Stimulated activated CD8-positive, alpha-beta memory T cell treated with anti-CD3 and anti-CD28 coated beads, Interleukin-4, amount 100 ng/mL, for 48 hours (primary cell): ENCODE data around the gene SLC30A3.
"Not testable (repeated sequence)": the region's sequence is repeated elsewhere in the genome, so short reads cannot be mapped to it uniquely, and the experiment has no call there.

Source experiments
- DNase-seq: peaks from one replicate; pipeline ENCODE4 v3.0.0-alpha.2; 2020

Gene SLC30A3

DNA sequence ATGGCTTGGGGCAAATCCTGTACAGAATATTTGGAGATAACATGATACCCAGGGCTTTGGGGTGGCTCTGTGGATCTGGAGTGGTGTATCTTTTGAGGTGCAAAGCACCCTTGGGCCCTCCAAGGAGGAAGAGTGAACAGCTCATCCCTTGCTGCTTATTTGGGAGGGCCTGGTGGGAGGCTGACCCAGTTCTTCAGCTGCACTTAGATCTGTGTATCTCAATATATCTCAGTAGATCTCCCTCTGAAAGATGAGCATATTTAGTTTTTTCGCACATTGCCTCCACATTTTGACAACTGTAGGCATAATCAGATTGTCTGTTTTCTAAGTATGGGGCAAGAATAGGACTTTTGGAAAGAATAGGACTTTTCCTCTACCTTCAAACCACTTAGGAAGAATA is 22.1 kb upstream of the SLC30A3 start:
- DNase-seq, result no peak

DNA sequence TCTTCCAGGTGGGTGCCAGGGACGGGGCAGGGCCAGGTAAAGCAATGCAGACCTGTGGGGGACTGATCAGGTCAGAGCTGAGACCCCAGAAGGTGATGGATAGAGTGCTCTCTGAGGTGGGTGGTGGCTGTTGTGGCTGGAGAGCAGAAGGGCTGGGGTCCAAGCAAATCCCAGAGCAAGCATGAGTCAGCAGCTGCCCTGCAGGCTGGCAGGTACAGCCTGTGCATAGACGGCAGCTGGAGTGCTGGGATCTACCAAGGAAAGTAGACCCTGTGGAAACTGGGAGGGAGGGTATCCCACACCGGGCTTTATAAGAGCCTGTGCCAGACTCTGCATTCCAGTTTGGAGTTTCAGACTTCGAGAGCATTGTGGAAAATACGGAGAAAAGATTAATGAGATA is 20.0 kb upstream of the SLC30A3 start:
- no peak for DNase-seq

DNA sequence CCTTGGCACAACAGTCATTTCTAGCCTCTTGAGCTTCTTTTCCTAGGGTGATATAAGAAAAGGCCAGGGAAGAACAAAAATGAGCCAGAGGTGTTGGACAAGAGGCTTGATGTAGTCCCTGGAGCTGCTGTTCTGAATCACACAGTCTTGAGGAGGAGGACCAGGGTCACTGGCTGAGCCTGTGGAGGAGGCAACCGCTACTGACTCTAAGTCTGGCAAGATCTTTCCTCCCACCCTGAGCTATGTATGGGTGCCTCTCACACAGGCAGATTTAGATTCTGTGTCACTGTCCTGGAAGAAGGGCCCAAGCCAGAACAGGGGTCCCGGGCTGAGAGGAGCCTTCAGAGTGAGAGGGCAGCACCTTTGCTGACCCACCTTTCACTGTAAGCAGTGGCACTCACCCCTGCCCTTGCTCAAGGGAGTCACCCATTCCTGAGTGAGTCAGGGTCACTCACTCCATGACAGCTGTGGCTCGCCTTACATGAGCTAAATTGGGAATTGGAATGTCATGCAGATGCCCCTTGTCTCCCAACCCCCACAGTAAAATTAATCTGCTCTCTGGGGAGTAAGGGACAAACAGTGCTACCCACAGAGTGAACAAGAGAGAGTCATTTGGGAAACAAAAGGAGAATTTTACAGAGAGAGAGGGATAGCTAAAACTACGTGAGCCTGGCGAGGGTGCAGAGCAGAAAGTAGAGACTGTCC is 19.2 kb upstream of the SLC30A3 start, which contains the start of gene TRIM54:
Gene TRIM54, plus strand, starts transcription at position 575 of the 705 bp plus-strand sequence. CDS start 303 bp downstream, outside the sequence.
- DNase-seq, result no peak

DNA sequence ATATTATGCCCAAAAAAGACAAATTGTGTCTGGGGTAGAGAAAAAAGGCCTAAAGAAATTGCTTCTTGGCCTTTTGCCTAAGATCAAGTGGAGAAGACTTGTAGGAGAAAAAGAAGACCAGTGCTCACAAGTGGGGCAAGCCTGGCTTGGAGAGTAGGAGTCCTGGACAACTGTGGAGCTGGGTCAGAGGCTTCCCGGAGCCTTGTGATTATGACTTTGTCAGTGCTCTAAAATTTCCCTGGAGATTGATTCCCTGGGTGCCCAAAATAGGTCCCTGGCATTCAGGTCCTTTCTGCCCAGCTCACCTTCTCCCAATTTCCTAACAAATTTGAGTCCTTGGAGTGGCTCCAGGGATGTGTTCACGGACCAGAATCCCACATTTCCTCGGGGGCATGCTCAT is 18.6 kb upstream of the SLC30A3 start:
- DNase-seq, result no peak

DNA sequence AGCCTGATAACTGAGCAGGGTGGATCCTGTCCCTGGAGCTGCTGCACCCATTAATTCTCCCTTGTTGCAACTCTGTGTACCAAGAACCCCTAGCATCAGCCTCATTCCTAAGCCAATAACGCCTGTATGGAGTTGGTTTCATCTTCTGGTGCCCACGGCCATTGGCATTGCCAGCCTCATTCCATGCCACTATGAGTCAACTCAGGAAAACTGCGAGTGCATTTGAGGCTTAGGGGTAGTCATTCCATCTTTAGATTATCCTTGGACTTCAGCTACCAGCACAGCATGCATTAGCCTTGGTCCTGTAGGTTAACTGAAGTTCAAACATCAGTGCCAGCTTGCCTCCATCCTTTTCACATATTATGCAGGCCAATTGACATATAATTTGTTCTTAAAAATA is 18.0 kb upstream of the SLC30A3 start:
- no peak for DNase-seq

DNA sequence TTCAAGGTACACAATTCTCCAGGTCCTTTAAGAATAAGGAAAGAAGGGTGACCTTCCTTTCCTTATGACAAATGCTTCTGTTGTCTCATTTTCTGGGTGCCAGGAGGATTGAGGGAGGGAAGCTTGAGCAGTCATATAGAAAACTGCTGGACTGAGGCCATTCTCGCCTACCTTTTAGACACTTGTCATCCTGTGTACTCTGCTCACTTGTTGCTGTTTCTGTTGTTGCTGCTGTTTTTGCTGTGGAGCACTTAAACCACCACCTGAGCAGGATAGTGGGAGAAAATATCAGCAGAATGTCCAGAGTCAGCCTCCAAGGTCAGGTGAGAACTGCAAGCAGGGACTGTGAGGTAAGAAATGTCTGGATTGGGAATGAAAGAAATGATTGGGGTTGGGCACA is 15.2 kb upstream of the SLC30A3 start:
- no peak for DNase-seq

DNA sequence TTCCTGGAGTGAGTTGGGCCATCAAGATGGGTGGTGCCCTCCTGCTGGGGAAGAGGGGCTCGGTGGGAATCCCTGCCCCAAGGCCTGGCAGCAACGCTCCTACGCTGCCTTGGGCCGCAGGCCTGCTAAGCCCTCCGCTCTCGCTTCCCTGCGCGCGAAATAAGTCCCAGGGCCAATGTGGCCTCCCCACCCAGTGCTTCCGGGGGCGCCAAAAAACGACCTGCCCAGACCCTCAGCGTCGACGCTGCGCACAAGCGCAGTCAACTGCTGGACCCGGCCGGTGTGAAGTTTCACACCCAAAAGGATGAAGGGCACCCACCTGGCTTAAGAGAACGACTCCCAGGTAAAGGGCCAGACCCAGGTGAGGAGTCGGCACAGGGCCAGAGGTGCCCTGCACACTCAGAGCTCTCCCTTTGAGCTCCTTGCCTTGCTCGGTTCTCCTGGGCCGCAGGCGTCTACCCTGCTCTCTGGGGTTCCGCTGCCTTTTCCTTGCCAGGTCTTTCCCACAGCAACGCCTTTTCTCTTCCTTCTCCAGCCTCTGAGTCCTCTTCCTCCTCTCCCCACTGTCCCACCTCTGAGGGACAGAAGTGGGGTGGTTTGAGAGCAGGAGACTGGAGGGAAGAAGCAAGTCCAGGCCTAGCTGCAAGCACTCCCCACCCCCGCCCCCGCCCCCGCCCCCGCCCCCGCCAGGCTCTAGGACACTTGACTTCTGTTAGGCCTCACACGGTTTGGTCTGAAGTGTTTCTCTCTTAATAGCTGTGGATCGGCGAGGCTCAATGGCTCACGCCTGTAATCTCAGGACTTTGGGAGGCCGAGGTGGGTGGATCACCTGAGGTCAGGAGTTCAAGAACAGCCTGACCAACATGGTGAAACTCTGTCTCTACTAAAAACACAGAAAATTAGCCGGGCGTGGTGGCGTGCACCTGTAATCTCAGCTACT is 12.6 kb upstream of the SLC30A3 start, which contains the start of gene DNAJC5G:
Gene DNAJC5G, plus strand, starts transcription at position 223 of the 940 bp plus-strand sequence. CDS start 1,296 bp downstream, outside the sequence.
- DNase-seq, result no peak

DNA sequence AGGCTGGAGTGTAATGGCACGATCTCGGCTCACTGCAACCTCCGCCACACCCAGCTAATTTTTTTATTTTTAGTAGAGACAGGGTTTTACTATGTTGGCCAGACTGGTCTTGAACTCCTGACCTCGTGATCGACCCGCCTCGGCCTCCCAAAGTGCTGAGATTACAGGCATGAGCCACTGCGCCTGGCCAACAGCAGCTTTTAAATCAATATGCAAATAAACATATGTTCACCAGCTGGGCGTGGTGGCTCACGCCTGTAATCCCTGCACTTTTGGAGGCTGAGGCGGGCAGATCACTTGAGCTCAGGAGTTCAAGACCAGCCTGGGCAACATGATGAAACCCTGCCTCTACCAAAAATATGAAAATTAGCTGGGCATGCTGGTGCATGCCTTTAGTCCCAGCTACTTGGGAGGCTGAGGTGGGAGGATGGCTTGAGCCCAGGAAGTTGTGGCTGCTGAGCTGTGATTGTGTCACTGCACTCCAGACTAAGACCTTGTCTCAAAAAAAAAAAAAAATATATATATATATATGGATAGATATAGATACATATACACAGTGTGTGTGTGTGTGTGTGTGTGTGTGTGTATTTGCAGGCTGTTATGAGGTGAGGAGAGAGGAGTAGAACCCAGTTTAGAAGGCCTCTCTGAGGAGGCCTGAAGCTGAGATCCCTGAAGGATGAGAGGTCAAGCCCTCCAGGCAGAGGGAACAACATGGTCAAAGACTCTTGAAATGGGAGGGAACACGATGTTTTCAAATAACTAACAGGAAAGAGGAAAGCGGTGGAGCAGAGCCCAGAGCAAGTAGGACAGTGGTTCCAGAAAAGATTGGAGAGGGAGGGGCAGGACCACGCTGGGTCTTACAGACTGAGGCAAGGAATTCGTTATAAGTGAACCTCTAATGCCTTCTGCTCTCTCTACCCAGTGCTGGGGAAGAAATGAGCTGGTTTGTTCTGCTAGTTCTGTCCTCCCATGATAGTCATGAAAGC is 10.0 kb upstream of the SLC30A3 start:
- not testable (repeated sequence) for DNase-seq

DNA sequence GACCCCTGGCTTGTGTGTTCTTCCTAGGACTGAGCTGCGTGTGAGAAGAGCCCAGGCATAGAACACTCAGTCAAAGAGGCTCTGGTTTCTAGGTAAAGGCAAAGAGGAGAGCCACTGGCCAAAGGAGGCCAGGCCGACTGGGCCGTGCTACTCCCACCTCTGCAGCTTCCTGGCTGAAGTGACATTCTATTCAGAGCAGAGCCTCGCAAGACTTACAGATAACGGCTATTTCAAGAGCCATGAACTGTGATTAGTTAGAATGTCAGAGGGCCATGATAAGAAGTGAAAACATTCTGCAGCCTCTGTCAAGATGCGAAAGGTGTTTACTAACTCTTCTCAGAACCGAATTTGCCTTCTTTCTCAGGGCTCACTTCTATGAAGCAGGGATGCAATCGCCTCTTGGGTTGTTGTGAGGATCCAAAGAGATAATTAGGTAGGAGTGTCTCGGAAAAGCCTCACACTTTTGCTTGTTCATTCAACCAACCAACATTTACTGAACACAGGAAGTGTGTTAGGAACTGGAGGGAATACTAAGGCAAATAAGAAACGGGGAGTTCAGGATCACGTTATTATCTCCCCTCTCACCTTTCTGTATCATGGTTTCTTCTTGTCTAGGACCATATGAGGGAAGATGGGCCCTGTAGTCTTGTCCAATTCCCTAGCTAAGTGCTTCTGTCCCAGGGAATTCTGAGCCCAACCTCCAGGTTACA is 8.9 kb upstream of the SLC30A3 start:
- no peak for DNase-seq

DNA sequence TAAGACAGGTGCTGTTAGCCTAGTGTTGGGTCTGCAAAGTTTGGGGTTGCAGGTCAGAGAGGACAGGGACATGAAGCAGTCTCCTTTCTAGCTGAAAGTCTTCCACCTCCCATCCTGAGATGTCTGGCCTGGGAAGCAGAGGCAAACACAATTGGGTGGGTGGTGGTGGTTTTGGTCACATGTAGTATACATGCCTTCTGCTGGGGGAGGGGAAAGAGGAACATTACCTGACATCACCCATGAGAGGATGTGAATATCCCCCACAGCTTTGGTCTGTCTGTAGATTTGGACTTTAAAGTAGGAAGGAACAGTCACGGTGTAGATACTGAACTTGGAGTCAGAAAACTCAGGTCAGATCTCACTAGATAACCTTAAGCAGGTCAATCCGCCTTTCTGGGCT is 7.8 kb upstream of the SLC30A3 start:
- DNase-seq, result no peak

DNA sequence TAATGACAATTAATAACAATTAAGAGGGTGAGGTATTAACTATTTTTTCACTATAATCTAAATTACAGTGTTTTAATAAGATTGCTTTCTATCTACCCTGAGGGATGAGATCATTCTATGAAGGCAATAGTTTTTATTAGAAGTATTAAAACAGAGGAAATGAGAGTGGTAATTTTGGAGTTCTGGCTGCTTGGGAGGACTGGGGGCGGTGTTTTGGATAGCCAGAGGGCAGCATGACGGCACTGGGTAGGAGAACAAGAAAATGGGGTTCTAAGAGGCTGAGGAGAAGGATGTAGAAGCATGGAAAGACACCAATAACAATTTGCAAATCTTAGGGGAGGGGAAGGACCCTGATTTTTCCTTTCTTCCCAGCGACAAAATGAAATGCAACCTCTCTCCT is 7.3 kb upstream of the SLC30A3 start:
- no peak for DNase-seq

DNA sequence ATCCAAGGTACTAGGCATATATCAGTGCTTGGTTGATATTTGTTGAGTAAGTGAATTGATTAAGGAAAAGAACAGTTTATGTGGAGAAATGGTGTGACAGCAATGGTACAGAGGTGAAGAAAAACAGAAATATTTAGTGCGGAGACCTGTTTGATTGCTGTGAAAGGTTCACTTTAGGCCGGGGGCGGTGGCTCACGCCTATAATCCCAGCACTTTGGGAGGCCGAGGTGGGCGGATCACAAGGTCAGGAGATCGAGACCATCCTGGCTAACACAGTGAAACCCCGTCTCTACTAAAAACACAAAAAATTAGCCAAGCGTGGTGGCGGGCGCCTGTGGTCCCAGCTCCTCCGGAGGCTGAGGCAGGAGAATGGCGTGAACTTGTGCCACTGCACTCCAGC is 5.4 kb upstream of the SLC30A3 start:
- DNase-seq, result not testable (repeated sequence)

DNA sequence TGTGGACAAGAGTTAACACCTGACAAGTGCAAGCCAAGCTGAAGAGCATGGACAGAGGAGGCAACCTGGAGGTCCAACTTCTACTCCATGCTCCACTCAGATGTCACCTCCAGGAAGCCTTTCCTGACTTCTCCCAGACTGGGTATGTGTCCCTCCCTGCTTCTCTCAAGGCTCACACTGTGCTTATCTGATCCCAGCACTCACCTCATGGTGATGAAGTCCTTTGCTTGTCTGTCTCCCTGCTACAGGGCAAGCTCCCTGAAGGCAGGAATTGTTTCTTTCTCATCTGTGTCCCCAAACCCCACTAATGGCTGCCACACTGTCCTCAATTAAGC is 2.7 kb upstream of the SLC30A3 start:
- DNase-seq, result no peak

DNA sequence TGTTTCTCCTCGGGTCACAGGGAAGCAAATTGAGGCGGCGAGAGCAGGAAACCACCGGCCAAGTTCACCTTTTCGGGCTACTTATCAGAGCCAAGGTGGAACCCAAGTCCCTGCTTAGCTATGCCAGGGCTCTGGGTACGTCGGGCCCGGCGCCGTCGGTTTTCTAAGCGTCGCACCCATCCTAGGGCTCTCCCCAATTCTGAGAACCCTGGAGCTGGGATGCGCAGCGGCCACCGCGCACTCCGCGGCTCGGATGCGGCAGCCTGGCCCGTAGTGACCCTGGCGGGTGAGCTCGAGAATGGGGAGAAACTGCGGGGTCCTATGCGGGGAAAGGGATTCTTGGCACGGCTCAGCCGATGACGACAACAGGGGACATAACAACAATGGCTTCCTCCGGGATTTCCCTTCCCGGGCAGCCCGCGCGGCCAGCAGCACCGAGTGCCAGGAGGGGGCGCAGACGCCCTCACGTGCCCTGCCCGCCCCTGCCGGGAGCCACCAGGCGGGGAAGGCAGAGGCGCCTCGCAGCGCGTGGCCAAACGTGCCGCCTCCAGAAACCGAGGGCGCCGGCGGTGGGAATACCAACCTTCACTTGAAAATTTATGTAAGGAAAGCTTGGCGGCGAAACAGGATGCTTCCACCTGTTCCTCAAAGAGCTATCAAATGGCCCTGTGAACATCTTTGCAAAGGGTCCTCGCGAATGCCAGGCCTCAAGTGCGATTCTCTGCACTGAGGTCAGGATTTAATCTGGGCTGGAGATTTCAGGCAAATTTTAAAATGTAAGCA is 2.1 kb upstream of the SLC30A3 start:
- peak; percentile 77 for DNase-seq

DNA sequence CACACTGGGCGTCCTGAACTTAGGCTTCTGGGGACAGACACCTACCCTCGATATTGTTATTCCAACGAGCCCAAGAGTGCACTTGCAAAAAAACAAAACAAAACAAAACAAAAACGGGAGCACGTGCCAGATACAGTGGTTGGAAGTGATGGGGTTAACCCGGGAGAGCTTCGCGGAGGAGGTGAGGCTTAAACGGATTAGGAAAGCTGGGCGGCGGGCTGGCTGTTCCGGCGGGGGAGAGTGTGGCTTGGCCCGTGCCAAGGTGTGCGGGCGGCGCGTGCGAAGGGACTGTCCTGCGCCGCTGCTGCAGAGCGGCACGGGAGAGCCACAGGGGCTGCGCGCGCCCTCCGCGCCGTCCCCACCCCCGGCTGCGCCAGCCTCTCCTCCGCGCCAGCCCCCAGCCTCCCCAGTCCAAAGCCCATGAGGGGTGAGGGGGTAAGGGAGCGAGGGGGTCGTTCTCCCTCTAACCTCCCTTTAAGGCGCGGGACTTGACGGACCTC is 1.5 kb upstream of the SLC30A3 start:
- DNase-seq, result peak; percentile 39

DNA sequence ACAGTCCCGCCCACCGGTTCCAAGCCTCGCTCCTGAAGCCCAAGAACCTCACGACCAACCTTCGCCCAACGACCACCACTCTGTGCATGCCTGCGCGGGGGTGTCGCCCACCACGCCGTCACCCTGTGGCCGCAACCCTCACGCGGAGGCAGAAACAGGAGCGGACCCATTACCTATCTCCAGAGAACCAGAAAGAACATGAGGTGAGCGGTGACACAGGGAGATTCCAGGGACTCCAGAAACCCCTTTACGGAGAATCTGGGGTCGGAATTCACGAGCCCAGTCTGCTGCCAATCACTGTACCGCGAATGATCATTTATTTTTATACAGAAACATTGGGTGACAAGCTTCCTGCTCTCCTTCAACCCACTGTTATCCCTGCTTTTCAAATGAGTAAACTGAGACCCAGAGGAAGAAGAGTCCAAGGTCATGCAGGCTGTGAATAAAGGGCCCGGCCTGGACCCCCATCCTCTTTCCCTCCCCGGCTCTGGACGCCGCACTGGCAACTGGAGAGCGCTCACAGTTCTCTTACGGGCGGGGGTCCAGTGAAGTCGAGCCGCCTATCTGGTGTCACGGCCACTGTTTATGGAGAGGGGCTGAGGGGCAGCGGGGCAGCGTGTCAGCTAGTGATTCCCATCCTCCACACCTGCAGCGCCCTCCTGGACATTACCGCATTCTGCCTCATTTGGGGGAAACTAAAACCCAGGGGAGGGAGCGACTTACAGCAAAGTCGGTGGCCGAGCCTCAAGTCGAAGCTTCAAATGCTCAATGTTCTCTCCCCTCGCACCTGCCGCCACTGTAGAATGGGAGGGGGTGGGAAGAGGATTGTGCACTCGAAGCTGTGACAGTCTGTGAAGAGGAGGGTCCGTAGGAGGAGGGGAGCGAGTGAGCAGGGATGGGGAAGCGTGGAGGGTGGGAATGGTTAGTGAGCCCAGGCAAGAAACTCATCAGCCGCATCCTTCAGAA is 723 bp upstream of the SLC30A3 start:
- DNase-seq, result no peak

DNA sequence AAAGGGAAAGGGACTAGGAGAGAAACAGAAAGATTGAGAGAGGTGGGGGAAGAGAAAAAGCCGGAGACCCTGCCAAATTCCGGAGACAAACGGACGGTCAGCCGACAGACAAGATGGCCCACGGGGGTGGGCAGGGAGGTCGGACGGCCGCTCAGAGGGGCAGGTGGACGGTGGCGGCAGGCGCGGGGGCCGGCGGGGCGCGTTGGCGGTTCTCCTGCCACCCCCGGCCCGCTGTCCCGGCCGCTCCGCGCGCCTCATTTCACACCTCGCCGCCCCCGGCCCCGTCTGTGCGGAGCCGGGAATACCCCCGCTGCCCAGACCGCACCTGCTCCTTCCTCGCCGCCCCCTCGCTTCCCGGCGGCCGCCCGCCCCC is 935 bp downstream of the SLC30A3 start:
- no peak for DNase-seq

DNA sequence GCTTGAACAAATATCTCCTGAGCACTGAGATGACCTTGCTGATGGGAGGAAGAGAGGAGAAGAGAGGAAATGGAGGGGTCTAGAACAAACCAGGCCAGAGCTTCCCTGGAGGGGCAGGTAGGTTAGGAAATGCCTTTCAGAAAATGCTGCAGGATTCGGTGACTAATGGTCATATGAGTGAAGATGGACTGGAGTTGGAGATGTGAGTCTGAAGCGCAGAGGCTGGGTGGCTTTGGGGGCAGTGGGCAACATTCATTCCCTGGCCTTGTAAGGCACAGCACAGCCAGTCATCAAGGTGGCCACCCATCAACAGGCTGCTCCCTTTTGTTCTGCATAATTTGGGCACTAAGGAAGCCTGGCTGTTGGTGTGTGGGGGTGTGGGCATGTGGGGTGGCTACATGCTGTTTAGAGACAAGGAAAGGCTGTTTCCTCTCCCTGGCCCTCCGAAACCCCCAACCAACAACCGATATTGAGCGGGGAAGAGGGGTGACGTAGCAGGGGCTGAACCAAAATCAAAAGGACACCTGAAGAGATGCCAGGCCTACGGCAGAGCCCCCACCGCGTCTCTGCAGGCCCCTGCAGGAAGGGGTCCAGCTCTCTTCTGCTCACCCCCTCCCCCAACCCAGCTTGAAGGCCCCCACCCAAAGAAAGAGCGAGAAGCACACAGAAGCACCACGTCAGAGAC is 1.5 kb downstream of the SLC30A3 start:
- no peak for DNase-seq

DNA sequence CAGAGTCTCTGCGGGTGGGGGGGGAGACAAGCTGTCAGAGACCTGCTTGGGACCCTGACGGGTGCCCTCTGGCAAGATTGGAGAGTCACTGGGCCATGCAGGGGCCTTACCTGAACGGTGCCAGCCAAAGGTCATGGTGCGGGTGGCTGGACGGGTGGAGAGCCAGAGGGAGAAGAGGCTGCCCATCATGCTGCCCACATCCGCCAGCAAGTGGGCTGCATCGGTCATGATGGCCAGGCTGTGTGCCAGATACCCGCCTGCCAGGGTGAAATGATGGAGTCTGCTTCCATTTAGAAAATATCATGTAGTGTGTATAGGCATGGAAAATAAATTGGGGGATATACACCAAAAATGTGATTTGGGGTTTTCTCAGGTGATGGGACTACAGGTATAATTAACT is 4.8 kb downstream of the SLC30A3 start:
- no peak for DNase-seq
